ENCODE results near the gene PPP2R3C.
"Not testable (repeated sequence)": the region's sequence is repeated elsewhere in the genome, so short reads cannot be mapped to it uniquely, and the experiment has no call there.

PPP2R3C gene

GRCh38 chr14:35088514-35088913, 33.3 kb downstream of the PPP2R3C start:
- Histone ChIP-seq H3K9ac (ENCODE audit: low read length) (no peak overlapping the region), H3K27ac (ENCODE audit: low read depth, low read length) (no peak overlapping the region), H3K36me3 (ENCODE audit: control insufficient read depth, insufficient read depth, low read length) (peaks cover 51% of the 10 kb centered on the region), H3K4me3 (ENCODE audit: low read depth, low read length) (no peak overlapping the region), H3K9me3 (ENCODE audit: control insufficient read depth, insufficient read depth, low read depth, low read length) (0 out of 2 replicates have a peak, but pooled peaks cover 2% of the 10 kb centered on the region), H3K4me1 (ENCODE audit: control insufficient read depth, insufficient read depth, low read length) (no peaks in the 10 kb centered on the region), H3K27me3 (ENCODE audit: control insufficient read depth, insufficient read depth, low read length) (no peaks in the 10 kb centered on the region)

- Histone ChIP-seq H3K27ac (ENCODE audit: low read depth, low read length) (no peak overlapping the region), H3K9ac (ENCODE audit: low read length) (no peak overlapping the region), H3K4me3 (ENCODE audit: low read depth, low read length) (no peak overlapping the region), H3K27me3 (ENCODE audit: control insufficient read depth, insufficient read depth, low read length) (no peaks in the 10 kb centered on the region), H3K4me1 (ENCODE audit: control insufficient read depth, insufficient read depth, low read length) (no peaks in the 10 kb centered on the region), H3K36me3 (ENCODE audit: control insufficient read depth, insufficient read depth, low read length) (peaks cover 54% of the 10 kb centered on the region), H3K9me3 (ENCODE audit: control insufficient read depth, insufficient read depth, low read depth, low read length) (no peaks in the 10 kb centered on the region)
Observed at GRCh38 chr14:35085441-35085840, 36.3 kb downstream of the PPP2R3C start.

DNA sequence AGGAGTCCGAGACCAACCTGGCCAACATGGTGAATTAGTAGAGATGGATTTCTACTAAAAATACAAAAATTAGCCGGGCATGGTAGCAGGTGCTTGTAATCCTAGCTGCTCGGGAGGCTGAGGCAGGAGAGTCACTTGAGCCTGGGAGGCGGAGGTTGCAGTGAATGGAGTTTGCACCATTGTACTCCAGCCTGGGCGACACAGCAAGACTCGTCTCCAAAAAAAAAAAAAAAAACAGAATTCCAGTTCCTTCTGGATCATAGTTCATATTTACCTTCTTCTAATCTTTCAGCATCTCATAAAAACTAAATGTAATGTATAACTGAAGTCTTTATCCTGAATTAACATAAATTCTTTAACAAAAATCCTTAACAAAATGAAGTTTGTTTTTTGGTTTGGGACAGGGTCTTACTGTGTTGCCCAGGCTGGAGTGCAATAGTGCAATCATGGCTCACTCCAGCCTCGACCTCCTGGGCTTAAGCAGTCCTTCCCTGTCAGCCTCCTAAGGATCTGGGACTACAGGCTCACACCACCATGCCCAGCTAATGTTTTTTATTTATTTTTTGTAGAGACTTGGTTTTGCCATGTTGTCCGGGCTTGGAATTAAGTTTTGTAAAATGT, 38.1 kb downstream of the PPP2R3C start:
- Histone ChIP-seq H3K36me3 (ENCODE audit: control insufficient read depth, insufficient read depth, low read length) (peaks cover 63% of the 10 kb centered on the region), H3K27ac (ENCODE audit: low read depth, low read length) (no peak overlapping the region)

GRCh38 chr14:35079742-35080141, 42.0 kb downstream of the PPP2R3C start:
- Histone ChIP-seq H3K27ac (ENCODE audit: low read depth, low read length) (no peak overlapping the region), H3K27me3 (ENCODE audit: control insufficient read depth, insufficient read depth, low read length) (no peaks in the 10 kb centered on the region), H3K4me3 (ENCODE audit: low read depth, low read length) (no peak overlapping the region), H3K36me3 (ENCODE audit: control insufficient read depth, insufficient read depth, low read length) (peaks cover 48% of the 10 kb centered on the region), H3K9ac (ENCODE audit: low read length) (no peak overlapping the region), H3K9me3 (ENCODE audit: control insufficient read depth, insufficient read depth, low read depth, low read length) (no peaks in the 10 kb centered on the region), H3K4me1 (ENCODE audit: control insufficient read depth, insufficient read depth, low read length) (no peaks in the 10 kb centered on the region)

More for the DNA sequence above, 38.1 kb downstream of the PPP2R3C start:
- Histone ChIP-seq H3K4me3 (ENCODE audit: low read depth, low read length) (no peak overlapping the region), H3K27me3 (ENCODE audit: control insufficient read depth, insufficient read depth, low read length) (no peaks in the 10 kb centered on the region), H3K9ac (ENCODE audit: low read length) (no peak overlapping the region), H3K9me3 (ENCODE audit: control insufficient read depth, insufficient read depth, low read depth, low read length) (no peaks in the 10 kb centered on the region), H3K4me1 (ENCODE audit: control insufficient read depth, insufficient read depth, low read length) (no peaks in the 10 kb centered on the region)

DNA sequence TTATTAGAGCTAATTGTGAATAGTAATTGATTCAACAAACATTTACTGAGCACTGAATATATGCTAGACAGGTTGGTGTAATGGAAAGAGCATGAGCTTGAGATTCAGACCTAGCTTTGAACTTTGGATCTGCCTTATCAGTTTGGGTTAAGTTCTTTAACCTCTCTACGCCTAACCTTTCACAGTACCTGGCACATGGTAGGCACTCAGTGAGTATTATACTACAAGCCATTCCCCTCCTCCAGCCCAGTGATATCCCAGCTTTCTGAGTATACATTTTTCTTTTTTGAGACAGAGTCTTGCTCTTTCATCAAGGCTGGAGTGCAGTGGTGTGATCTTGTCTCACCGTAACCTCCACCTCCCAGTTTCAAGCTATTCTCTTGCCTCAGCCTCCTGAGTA, 43.7 kb downstream of the PPP2R3C start:
- H3K27me3 ChIP-seq (ENCODE audit: control insufficient read depth, insufficient read depth, low read length), result no peaks in the 10 kb centered on the region
- no peak overlapping the region for H3K4me3 ChIP-seq (ENCODE audit: low read depth, low read length)
- H3K9ac ChIP-seq (ENCODE audit: low read length), result no peak overlapping the region
- peaks cover 40% of the 10 kb centered on the region for H3K36me3 ChIP-seq (ENCODE audit: control insufficient read depth, insufficient read depth, low read length)
- no peaks in the 10 kb centered on the region for H3K4me1 ChIP-seq (ENCODE audit: control insufficient read depth, insufficient read depth, low read length)
- H3K27ac ChIP-seq (ENCODE audit: low read depth, low read length), result no peak overlapping the region
- no peaks in the 10 kb centered on the region for H3K9me3 ChIP-seq (ENCODE audit: control insufficient read depth, insufficient read depth, low read depth, low read length)

GRCh38 chr14:35073486-35073885, 48.3 kb downstream of the PPP2R3C start:
- Histone ChIP-seq H3K4me1 (ENCODE audit: control insufficient read depth, insufficient read depth, low read length) (no peaks in the 10 kb centered on the region), H3K36me3 (ENCODE audit: control insufficient read depth, insufficient read depth, low read length) (peaks cover 15% of the 10 kb centered on the region), H3K9me3 (ENCODE audit: control insufficient read depth, insufficient read depth, low read depth, low read length) (no peaks in the 10 kb centered on the region), H3K4me3 (ENCODE audit: low read depth, low read length) (no peak overlapping the region), H3K27me3 (ENCODE audit: control insufficient read depth, insufficient read depth, low read length) (no peaks in the 10 kb centered on the region), H3K27ac (ENCODE audit: low read depth, low read length) (no peak overlapping the region), H3K9ac (ENCODE audit: low read length) (no peak overlapping the region)

GRCh38 chr14:35072226-35072625, 49.6 kb downstream of the PPP2R3C start:
- H3K27ac ChIP-seq (ENCODE audit: low read depth, low read length), result no peak overlapping the region
- H3K9me3 ChIP-seq (ENCODE audit: control insufficient read depth, insufficient read depth, low read depth, low read length), result no peaks in the 10 kb centered on the region
- no peaks in the 10 kb centered on the region for H3K27me3 ChIP-seq (ENCODE audit: control insufficient read depth, insufficient read depth, low read length)
- no peaks in the 10 kb centered on the region for H3K4me1 ChIP-seq (ENCODE audit: control insufficient read depth, insufficient read depth, low read length)
- H3K9ac ChIP-seq (ENCODE audit: low read length), result no peak overlapping the region
- H3K4me3 ChIP-seq (ENCODE audit: low read depth, low read length), result no peak overlapping the region
- peaks cover 10% of the 10 kb centered on the region for H3K36me3 ChIP-seq (ENCODE audit: control insufficient read depth, insufficient read depth, low read length)

GRCh38 chr14:35068238-35069012, 53.4 kb downstream of the PPP2R3C start:
- Histone ChIP-seq H3K9me3 (ENCODE audit: control insufficient read depth, insufficient read depth, low read depth, low read length) (no peaks in the 10 kb centered on the region), H3K27me3 (ENCODE audit: control insufficient read depth, insufficient read depth, low read length) (no peaks in the 10 kb centered on the region), H3K4me3 (ENCODE audit: low read depth, low read length) (no peak overlapping the region), H3K4me1 (ENCODE audit: control insufficient read depth, insufficient read depth, low read length) (no peaks in the 10 kb centered on the region), H3K9ac (ENCODE audit: low read length) (no peak overlapping the region), H3K27ac (ENCODE audit: low read depth, low read length) (no peak overlapping the region), H3K36me3 (ENCODE audit: control insufficient read depth, insufficient read depth, low read length) (peaks cover 8% of the 10 kb centered on the region)

GRCh38 chr14:35065731-35066130, 56.1 kb downstream of the PPP2R3C start:
- not testable (repeated sequence) for H3K9ac ChIP-seq (ENCODE audit: low read length); H3K9me3 ChIP-seq (ENCODE audit: control insufficient read depth, insufficient read depth, low read depth, low read length); H3K27me3 ChIP-seq (ENCODE audit: control insufficient read depth, insufficient read depth, low read length); H3K36me3 ChIP-seq (ENCODE audit: control insufficient read depth, insufficient read depth, low read length); H3K27ac ChIP-seq (ENCODE audit: low read depth, low read length); H3K4me3 ChIP-seq (ENCODE audit: low read depth, low read length); H3K4me1 ChIP-seq (ENCODE audit: control insufficient read depth, insufficient read depth, low read length)

DNA sequence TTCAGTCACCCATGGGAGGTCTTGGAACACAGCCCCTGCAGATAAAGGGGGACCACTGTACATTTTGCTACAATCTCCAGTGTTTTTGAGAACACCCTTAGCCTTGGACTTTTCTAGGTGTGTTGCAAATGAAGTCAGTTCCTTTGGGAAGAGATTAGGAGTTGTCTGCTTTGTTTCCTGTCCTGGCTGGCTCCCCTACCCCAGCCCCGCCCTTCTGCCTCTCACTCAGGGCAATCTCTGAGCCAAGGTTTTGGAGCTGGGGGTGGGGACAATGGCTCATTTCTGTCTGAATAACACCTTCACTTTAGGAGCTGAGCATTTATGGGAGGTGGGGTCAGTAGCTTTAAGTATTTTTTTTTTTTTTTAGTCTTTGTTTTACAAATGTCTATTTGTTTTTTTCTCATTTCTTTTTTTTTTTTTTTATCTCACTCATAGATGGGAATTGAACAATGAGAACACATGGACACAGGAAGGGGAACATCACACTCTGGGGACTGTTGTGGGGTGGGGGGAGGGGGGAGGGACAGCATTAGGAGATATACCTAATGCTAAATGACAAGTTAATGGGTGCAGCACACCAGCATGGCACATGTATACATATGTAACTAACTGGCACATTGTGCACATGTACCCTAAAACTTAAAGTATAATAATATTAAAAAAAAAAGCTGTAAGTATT, 60.5 kb downstream of the PPP2R3C start:
- H3K27me3 ChIP-seq (ENCODE audit: control insufficient read depth, insufficient read depth, low read length); H3K9me3 ChIP-seq (ENCODE audit: control insufficient read depth, insufficient read depth, low read depth, low read length); H3K9ac ChIP-seq (ENCODE audit: low read length): not testable (repeated sequence)
- H3K27ac ChIP-seq (ENCODE audit: low read depth, low read length), result peak overlapping the region; percentile 28; the same call in 1 of the 2 replicates
- H3K36me3 ChIP-seq (ENCODE audit: control insufficient read depth, insufficient read depth, low read length), result peaks cover 14% of the 10 kb centered on the region
- peak overlapping the region; percentile 8; the same call in 1 of the 2 replicates for H3K4me3 ChIP-seq (ENCODE audit: low read depth, low read length)
- H3K4me1 ChIP-seq (ENCODE audit: control insufficient read depth, insufficient read depth, low read length), result peaks cover 13% of the 10 kb centered on the region

- Histone ChIP-seq H3K4me1 (ENCODE audit: control insufficient read depth, insufficient read depth, low read length) (no peaks in the 10 kb centered on the region), H3K36me3 (ENCODE audit: control insufficient read depth, insufficient read depth, low read length) (peaks cover 15% of the 10 kb centered on the region), H3K4me3 (ENCODE audit: low read depth, low read length) (no peak overlapping the region), H3K9me3 (ENCODE audit: control insufficient read depth, insufficient read depth, low read depth, low read length) (no peaks in the 10 kb centered on the region), H3K9ac (ENCODE audit: low read length) (no peak overlapping the region), H3K27me3 (ENCODE audit: control insufficient read depth, insufficient read depth, low read length) (no peaks in the 10 kb centered on the region), H3K27ac (ENCODE audit: low read depth, low read length) (no peak overlapping the region)
Observed at GRCh38 chr14:35052637-35053036, 69.2 kb downstream of the PPP2R3C start.

All from HUES6 (cell line).